Loucy (cell line): Measurements from ENCODE around the gene IKBIP.

Experiments used
- H2AFZ ChIP-seq: fragments of 200-600 bp; sonication (generic); 2 replicates; pipeline ENCODE4 v1.6.0; 2016; ENCODE audit warnings: antibody characterized with exemption, mild to moderate bottlenecking, low read length, moderate library complexity
- H3F3A ChIP-seq: fragments of 200-600 bp; 2 replicates; pipeline ENCODE4 v1.6.0; 2016; ENCODE audit warnings: antibody characterized with exemption, low read depth, mild to moderate bottlenecking
- H3K27me3 ChIP-seq: fragments of 200-600 bp; sonication (generic); 2 replicates; pipeline ENCODE4 v1.6.1; 2014; ENCODE audit warnings: low read length, mild to moderate bottlenecking; ENCODE audit not compliant: insufficient read depth, poor library complexity, severe bottlenecking
- H3K36me3 ChIP-seq: fragments of 200-600 bp; sonication (generic); 2 replicates; pipeline ENCODE4 v1.6.1; 2016; ENCODE audit warnings: low read length; ENCODE audit not compliant: insufficient read depth
- H3K4me1 ChIP-seq: fragments of 200-600 bp; sonication (generic); 2 replicates; pipeline ENCODE4 v1.5.1; 2014; ENCODE audit warnings: low read length, mild to moderate bottlenecking; ENCODE audit not compliant: insufficient read depth, poor library complexity, severe bottlenecking
- H3K4me2 ChIP-seq: fragments of 200-600 bp; sonication (generic); 2 replicates; pipeline ENCODE4 v1.6.0; 2014; ENCODE audit warnings: antibody characterized with exemption, low read length, low read depth, mild to moderate bottlenecking; ENCODE audit not compliant: poor library complexity, severe bottlenecking
- H3K4me3 ChIP-seq: fragments of 200-600 bp; sonication (generic); 2 replicates; pipeline ENCODE4 v1.5.1; 2014; ENCODE audit warnings: low read length, mild to moderate bottlenecking, mixed read lengths; ENCODE audit not compliant: poor library complexity, severe bottlenecking
- H3K79me2 ChIP-seq: fragments of 200-600 bp; sonication (generic); 2 replicates; pipeline ENCODE4 v1.6.1; 2014; ENCODE audit warnings: low read length; ENCODE audit not compliant: insufficient read depth
- H3K9ac ChIP-seq: fragments of 200-600 bp; sonication (generic); 2 replicates; pipeline ENCODE4 v1.6.0; 2014; ENCODE audit warnings: mild to moderate bottlenecking, low read depth, low read length, moderate library complexity; ENCODE audit not compliant: poor library complexity, severe bottlenecking
- H3K9me2 ChIP-seq: fragments of 200-600 bp; sonication (generic); replicated peaks from 2 replicates; pipeline ENCODE4 v1.6.1; 2016; ENCODE audit warnings: low read depth, low read length, mixed read lengths
- H3K9me3 ChIP-seq: fragments of 200-600 bp; sonication (generic); 2 replicates; pipeline ENCODE4 v1.6.1; 2014; ENCODE audit warnings: mild to moderate bottlenecking, antibody characterized with exemption, low read length, low read depth; ENCODE audit not compliant: insufficient read depth
- H4K20me1 ChIP-seq: fragments of 200-600 bp; sonication (generic); 2 replicates; pipeline ENCODE4 v1.6.0; 2014; ENCODE audit warnings: antibody characterized with exemption, low read length, mild to moderate bottlenecking; ENCODE audit not compliant: insufficient read depth, poor library complexity, severe bottlenecking
- EZH2phosphoT487 ChIP-seq: fragments of 200-600 bp; IDR thresholded peaks from 2 replicates; pipeline ENCODE4 v1.6.1; 2018; ENCODE audit warnings: antibody characterized with exemption, mild to moderate bottlenecking, moderate library complexity, borderline replicate concordance
- TF ChIP-seq, protein P1 (sequence below): fragments of 200-600 bp; sonication (generic); conservative IDR thresholded peaks from 2 replicates; pipeline ENCODE4 v1.5.1; 2014; ENCODE audit warnings: mild to moderate bottlenecking, antibody characterized with exemption, low read length

IKBIP gene

DNA sequence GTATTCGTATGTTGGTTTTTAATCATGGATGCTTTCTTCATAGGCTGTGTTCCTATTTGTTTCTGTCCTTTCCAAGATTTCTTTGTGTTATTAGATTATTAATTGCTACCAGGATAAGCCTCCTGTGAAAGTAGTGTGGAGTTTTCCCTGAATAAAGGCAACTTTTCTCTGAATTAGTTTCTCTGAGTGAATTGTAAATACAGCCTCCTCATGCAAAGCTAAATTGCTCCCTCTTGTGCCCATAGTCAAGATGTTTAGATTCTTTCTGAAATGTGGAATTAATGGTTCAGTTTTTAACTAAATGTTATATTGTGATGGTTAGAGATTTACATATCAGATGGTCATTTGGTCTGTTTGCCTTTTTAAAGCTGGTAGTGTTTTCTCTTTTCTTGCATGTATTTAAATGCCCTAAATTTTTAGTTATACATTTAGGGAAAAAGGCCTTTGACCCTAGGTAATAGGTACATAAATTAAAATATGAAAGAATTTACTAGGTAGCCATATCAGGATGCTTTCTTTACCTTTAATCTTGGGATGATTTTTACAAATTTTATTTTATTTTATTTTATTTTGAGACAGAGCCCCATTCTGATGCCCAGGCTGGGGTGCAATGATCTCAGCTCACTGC is 9.4 kb upstream of the IKBIP start:
- H3K27me3 ChIP-seq = no peaks in the 10 kb centered on the region
- H3K4me2 ChIP-seq = no peak overlapping the region
- no peak for TF ChIP-seq EZH2phosphoT487
- TF ChIP-seq, protein P1, sequence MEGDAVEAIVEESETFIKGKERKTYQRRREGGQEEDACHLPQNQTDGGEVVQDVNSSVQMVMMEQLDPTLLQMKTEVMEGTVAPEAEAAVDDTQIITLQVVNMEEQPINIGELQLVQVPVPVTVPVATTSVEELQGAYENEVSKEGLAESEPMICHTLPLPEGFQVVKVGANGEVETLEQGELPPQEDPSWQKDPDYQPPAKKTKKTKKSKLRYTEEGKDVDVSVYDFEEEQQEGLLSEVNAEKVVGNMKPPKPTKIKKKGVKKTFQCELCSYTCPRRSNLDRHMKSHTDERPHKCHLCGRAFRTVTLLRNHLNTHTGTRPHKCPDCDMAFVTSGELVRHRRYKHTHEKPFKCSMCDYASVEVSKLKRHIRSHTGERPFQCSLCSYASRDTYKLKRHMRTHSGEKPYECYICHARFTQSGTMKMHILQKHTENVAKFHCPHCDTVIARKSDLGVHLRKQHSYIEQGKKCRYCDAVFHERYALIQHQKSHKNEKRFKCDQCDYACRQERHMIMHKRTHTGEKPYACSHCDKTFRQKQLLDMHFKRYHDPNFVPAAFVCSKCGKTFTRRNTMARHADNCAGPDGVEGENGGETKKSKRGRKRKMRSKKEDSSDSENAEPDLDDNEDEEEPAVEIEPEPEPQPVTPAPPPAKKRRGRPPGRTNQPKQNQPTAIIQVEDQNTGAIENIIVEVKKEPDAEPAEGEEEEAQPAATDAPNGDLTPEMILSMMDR = peak; percentile 84
- no peak overlapping the region for H3K4me3 ChIP-seq
- H3K36me3 ChIP-seq = peaks cover 13% of the 10 kb centered on the region; the same call in 1 of the 2 replicates
- no peaks in the 10 kb centered on the region for H3F3A ChIP-seq
- peaks cover 5% of the 10 kb centered on the region for H3K4me1 ChIP-seq
- no peaks in the 10 kb centered on the region for H3K9me2 ChIP-seq
- H3K79me2 ChIP-seq = no peaks in the 10 kb centered on the region
- H2AFZ ChIP-seq = no peak overlapping the region
- H3K9ac ChIP-seq = no peak overlapping the region
- no peaks in the 10 kb centered on the region for H4K20me1 ChIP-seq
- H3K9me3 ChIP-seq = no peaks in the 10 kb centered on the region

DNA sequence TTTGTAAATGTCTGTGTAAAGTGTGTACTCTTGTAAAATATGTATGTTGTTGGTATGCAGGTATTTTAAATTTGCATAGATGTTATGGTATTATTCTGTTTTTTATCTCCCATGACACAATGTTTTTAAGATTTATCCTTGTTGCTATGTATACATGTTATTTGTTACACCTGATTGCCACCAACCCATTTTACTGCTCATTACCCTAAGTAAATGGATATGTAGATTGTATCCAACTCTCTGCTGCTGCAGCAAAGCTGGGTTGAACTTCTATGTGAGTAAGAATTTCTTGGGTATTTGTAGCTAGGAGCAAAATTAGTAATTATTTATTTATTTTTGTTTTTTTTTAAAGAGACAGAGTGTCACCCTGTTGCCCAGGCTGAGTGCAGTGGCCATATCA is 6.7 kb upstream of the IKBIP start:
- H3K9ac ChIP-seq = no peak overlapping the region
- no peaks in the 10 kb centered on the region for H3K9me2 ChIP-seq
- no peak overlapping the region for H2AFZ ChIP-seq
- H3K4me3 ChIP-seq = no peak overlapping the region
- peaks cover 3% of the 10 kb centered on the region for H4K20me1 ChIP-seq
- H3K4me1 ChIP-seq = peaks cover 20% of the 10 kb centered on the region
- H3K4me2 ChIP-seq = no peak overlapping the region
- H3F3A ChIP-seq = no peaks in the 10 kb centered on the region
- peaks cover 8% of the 10 kb centered on the region; the same call in 1 of the 2 replicates for H3K36me3 ChIP-seq
- TF ChIP-seq, protein P1 = no peak
- no peak for TF ChIP-seq EZH2phosphoT487
- H3K27me3 ChIP-seq = no peaks in the 10 kb centered on the region
- peaks cover 22% of the 10 kb centered on the region for H3K79me2 ChIP-seq
- H3K9me3 ChIP-seq = no peaks in the 10 kb centered on the region

GRCh38 chr12:98646294-98647090 is 1.9 kb upstream of the IKBIP start:
- peak overlapping the region; percentile 92 for H3K4me3 ChIP-seq
- H3K9me2 ChIP-seq = no peaks in the 10 kb centered on the region
- peaks cover 8% of the 10 kb centered on the region; the same call in 1 of the 2 replicates for H3K36me3 ChIP-seq
- H3K79me2 ChIP-seq = peaks cover 63% of the 10 kb centered on the region
- H3K4me2 ChIP-seq = peak overlapping the region; percentile 88
- H4K20me1 ChIP-seq = peaks cover 21% of the 10 kb centered on the region
- H3K4me1 ChIP-seq = peaks cover 40% of the 10 kb centered on the region
- H3F3A ChIP-seq = no peaks in the 10 kb centered on the region
- H3K9me3 ChIP-seq = no peaks in the 10 kb centered on the region
- no peak for TF ChIP-seq EZH2phosphoT487
- TF ChIP-seq, protein P1 = peak; percentile 36; the same call in 1 of the 2 replicates
- H2AFZ ChIP-seq = no peak overlapping the region
- peak overlapping the region; percentile 97 for H3K9ac ChIP-seq
- H3K27me3 ChIP-seq = no peaks in the 10 kb centered on the region
